Measurements from ENCODE around the gene CDKN1C. TPM values are rescaled to one million over a fixed set of nuclear protein-coding genes. Genes with fewer than 3 reads are reported as not detected.

CDKN1C gene
- 2.4 and 3.0 TPM in 2 replicates for total RNA-seq (ENCODE audit: low replicate concordance)

DNA sequence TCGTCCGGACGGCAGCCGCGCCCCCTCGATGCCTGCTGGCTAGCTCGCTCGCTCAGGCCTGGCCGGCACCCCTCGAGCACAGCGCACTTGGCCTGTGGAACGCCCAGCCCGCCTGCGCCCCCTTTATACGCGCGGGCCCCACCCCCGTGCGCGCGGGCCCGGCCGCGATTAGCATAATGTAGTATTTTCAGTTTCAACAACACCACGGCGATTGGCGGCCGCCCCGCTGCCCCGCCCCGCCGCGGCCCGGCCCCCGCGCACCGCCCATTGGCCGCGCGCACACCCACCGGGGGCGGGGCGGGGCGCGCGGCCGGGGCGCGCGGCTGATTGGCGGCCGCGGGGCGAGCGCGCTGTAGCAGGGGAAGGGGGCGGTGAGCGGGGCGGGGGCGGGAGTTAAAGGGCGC lies at the start of gene CDKN1C:
CDKN1C (minus strand) TSS at position 98 of the 404 bp plus-strand sequence. CDS start 319 bp downstream, outside the sequence.

DNA sequence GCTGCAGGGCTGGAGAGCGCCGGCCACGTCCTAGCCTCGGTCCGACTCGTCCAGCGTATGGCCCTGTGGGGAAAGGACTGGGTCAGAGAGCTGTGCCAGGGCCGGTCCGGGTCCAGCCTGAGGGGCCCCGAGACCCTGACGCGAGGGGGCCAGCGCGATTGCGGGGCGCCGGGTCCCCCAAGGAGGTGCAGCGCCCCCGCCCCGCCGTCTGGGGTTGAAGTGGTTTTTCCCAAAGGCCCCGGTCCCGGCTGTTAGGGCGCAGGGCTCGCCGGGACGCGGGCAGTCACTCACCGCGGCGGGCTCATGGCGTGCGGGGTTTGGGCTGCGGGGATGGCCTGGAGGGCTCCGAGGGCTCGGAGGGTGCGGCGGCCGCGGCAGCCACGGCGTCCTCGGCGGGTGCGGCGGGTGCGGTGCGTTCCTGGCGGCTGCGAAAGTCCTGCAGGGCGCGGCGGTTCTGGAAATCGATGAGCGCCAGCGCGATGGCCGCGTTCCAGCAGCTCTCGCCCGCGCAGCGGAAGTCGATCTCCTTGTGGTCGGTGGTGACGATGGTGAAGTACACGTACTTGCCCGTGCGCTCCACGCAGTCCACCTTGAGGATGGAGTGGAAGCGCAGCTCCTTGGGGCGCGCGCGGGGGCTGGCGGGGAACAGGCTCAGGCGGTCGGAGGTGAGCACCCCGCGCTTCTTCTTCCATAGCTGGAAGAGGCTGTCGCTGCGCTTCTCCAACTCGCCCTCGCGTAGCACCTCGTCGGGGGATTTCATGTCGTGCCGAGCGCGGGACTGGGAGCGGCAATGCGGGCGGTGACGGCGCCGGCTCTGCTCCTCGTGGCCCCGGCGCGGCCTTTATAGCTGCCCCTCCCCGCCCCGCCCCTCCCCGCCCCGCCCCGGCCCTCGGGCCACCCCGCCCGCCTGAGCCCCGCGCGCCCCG lies 43.3 kb upstream of the CDKN1C start, which contains the start of gene PHLDA2:
PHLDA2 (minus strand) TSS at position 816 of the 926 bp plus-strand sequence; CDS start at position 760, 56 bp downstream.

Other genes starting within 250 kb of the CDKN1C start
- gene KCNQ1OT1, start 185.8 kb downstream of the CDKN1C start, total RNA-seq (ENCODE audit: low replicate concordance), result 2.1 and 2.5 TPM in 2 replicates
- 0.23 and 5.7 TPM in 2 replicates for gene PHLDA2, start 43.6 kb upstream of the CDKN1C start, total RNA-seq (ENCODE audit: low replicate concordance)
- 81.2 and 106 TPM in 2 replicates for gene NAP1L4, start 106.6 kb upstream of the CDKN1C start, total RNA-seq (ENCODE audit: low replicate concordance)
- 50.0 and 81.9 TPM in 2 replicates for gene CARS1, start 171.6 kb upstream of the CDKN1C start, total RNA-seq (ENCODE audit: low replicate concordance)

All from smooth muscle cell of the coronary artery (primary cell).